Upper lobe of left lung (tissue), 4 donors: ENCODE data around the gene CBR1.

Experiments
- EP300 ChIP-seq, 4 donors: sonication (generic); formaldehyde crosslinking; IDR thresholded peaks; one replicate each; pipeline ENCODE4 v1.5.1; 2017; ENCODE audit warnings: antibody characterized with exemption in 4 of 4, control low read depth in 2 of 4
- POLR2AphosphoS5 ChIP-seq, 2 donors: sonication (generic); formaldehyde crosslinking; IDR thresholded peaks; one replicate each; pipeline ENCODE4 v1.5.1; 2017; ENCODE audit warnings: antibody characterized with exemption in 2 of 2
- TF ChIP-seq, protein P1 (sequence below), 6 experiments: fragments of 450-650 bp in 4 of 6; fragments of 200-600 bp in 2 of 6; sonication (generic) in 2 of 6; IDR thresholded peaks; one replicate each; pipeline ENCODE4 v1.5.1; 2016 to 2019; ENCODE audit warnings: antibody characterized with exemption in 6 of 6

DNA sequence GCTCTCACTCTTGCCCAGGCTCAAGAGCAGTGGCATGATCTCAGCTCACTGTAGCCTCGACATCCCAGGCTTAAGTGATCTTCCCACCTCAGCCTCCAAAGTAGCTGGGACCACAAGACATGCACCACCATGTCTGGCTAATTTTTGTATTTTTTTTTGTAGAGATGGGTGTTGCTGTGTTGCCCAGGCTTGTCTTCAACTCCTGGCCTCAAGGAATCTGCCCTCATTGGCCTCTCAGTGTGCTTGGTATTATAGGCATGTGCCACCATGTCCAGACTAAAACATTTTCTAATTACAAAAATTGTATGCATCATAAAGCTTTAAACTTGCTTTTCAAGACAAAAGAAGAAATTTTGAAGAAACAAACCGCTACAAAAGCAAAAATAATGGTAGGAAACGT lies 20.1 kb downstream of the CBR1 start:
- TF ChIP-seq, protein P1, sequence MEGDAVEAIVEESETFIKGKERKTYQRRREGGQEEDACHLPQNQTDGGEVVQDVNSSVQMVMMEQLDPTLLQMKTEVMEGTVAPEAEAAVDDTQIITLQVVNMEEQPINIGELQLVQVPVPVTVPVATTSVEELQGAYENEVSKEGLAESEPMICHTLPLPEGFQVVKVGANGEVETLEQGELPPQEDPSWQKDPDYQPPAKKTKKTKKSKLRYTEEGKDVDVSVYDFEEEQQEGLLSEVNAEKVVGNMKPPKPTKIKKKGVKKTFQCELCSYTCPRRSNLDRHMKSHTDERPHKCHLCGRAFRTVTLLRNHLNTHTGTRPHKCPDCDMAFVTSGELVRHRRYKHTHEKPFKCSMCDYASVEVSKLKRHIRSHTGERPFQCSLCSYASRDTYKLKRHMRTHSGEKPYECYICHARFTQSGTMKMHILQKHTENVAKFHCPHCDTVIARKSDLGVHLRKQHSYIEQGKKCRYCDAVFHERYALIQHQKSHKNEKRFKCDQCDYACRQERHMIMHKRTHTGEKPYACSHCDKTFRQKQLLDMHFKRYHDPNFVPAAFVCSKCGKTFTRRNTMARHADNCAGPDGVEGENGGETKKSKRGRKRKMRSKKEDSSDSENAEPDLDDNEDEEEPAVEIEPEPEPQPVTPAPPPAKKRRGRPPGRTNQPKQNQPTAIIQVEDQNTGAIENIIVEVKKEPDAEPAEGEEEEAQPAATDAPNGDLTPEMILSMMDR (IDR thresholded peaks at IDR 0.05) = no peak
- no peak for TF ChIP-seq POLR2AphosphoS5 (IDR thresholded peaks at IDR 0.05)
- TF ChIP-seq EP300 (IDR thresholded peaks at IDR 0.05) = no peak
